T-helper 2 cell treated with Interferon-gamma antibody and Interleukin-4, amounts not matched to agents 5 μg/mL and 100 μg/mL, for 36 hours (primary cell): Measurements from ENCODE around the gene KRT84.

Source experiments
- DNase-seq: peaks from one replicate; pipeline ENCODE4 v3.0.0; 2021; ENCODE audit warnings: low spot score
- H3K27ac Mint-ChIP-seq: one replicate; pipeline ENCODE4 v1.8.0; 2021; ENCODE audit warnings: mild to moderate bottlenecking, mixed read lengths
- H3K27me3 Mint-ChIP-seq: one replicate; pipeline ENCODE4 v1.8.0; 2021; ENCODE audit warnings: low read depth, mixed read lengths
- H3K36me3 Mint-ChIP-seq: one replicate; pipeline ENCODE4 v1.8.0; 2021; ENCODE audit warnings: low read depth, mixed read lengths
- H3K4me1 Mint-ChIP-seq: one replicate; pipeline ENCODE4 v1.8.0; 2021; ENCODE audit warnings: low read depth, mixed read lengths
- H3K4me3 Mint-ChIP-seq: one replicate; pipeline ENCODE4 v1.8.0; 2022; ENCODE audit warnings: mild to moderate bottlenecking, moderate library complexity, mixed read lengths
- H3K9me3 Mint-ChIP-seq: one replicate; pipeline ENCODE4 v1.8.0; 2021; ENCODE audit warnings: mixed read lengths

The KRT84 gene

GRCh38 chr12:52342781-52343490 is 42.5 kb downstream of the KRT84 start:
- DNase-seq = no peak
- no peak overlapping the region for H3K4me3 Mint-ChIP-seq

DNA sequence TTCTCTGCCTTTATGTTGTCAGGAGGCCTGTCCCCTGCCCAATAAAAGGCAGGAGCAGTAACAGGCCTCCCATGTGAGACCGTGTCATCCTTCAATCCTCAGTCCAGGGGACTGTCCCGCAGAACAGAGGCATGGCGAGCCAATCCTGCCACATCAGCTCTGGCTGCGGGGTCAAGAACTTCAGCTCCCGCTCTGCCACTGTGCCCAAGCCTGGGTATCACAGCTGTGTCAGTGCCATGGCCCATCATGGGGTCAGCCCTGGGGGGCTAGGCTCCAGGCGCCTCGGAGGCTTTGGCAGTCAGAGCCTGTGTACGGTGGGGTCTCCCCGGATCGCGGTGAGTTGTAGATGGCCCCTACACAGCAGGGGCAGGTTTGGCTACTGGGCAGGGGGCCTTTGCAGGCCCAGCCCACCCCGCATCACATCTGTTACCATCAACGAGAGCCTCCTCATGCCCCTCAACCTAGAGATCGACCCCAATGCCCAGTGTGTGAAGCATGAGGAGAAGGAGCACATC is 44.3 kb downstream of the KRT84 start:
- H3K4me1 Mint-ChIP-seq = peaks cover 3% of the 10 kb centered on the region
- no peak overlapping the region for H3K4me3 Mint-ChIP-seq
- no peak overlapping the region for H3K27ac Mint-ChIP-seq
- no peaks in the 10 kb centered on the region for H3K27me3 Mint-ChIP-seq
- no peaks in the 10 kb centered on the region for H3K36me3 Mint-ChIP-seq
- H3K9me3 Mint-ChIP-seq = no peaks in the 10 kb centered on the region
- DNase-seq = no peak

More at GRCh38 chr12:52342781-52343490, 42.5 kb downstream of the KRT84 start:
- H3K27me3 Mint-ChIP-seq = peaks cover 3% of the 10 kb centered on the region
- no peaks in the 10 kb centered on the region for H3K4me1 Mint-ChIP-seq
- no peak overlapping the region for H3K27ac Mint-ChIP-seq
- H3K9me3 Mint-ChIP-seq = no peaks in the 10 kb centered on the region
- no peaks in the 10 kb centered on the region for H3K36me3 Mint-ChIP-seq

DNA sequence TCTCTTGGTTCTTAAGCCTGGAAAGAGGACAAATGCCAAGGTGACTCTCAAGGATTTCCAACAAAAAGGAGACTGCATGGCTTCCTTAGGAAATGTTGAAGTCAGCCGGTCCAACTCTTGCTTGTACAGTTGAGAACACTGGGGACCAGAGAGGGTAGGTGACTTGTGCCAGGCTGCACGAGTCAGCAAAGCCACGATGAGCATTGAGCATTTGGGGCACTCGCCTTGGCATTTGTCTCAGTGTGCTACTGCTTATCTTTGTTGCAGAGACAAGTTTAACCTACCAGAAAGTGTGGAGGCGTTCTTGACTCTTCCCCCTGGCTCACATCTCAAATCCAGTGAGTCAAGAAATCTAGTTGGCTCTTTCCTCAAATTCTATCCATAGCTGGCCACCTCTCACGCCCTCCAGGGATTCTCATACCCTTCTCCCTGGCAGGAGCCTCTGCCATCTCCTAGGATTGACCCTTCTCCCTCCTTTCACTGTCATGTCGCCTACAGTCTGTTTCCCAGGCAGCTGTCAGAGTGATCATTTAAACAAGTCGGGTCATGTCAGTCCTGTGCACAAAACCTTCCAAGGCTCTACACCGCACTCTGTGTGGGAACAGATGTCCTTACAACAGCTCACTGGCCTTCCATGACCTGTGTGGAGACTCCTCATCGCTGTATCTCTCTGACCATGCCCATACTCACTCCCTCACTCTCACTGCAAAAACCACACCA is 47.1 kb downstream of the KRT84 start:
- H3K9me3 Mint-ChIP-seq = no peaks in the 10 kb centered on the region
- no peak overlapping the region for H3K4me3 Mint-ChIP-seq
- H3K36me3 Mint-ChIP-seq = no peaks in the 10 kb centered on the region
- DNase-seq = no peak
- H3K27me3 Mint-ChIP-seq = no peaks in the 10 kb centered on the region
- no peak overlapping the region for H3K27ac Mint-ChIP-seq
- peaks cover 3% of the 10 kb centered on the region for H3K4me1 Mint-ChIP-seq

DNA sequence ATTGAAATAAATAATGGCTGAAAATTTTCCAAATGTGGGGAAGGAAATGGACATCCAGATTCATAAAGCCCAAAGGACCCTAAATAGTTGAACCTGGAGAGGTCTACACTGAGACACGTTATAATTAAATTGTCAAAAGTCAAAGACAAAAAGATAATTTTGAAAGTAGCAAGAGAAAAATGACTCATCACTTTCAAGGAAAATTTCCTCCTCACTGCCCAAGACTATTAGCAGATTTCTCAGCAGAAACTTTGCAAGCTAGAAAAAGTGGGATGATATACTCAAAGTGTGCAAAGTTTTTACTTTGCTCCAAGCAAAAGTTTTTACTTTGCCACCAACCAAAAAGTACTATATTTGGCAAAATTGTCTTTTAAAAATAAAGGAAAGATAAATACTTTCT is 48.4 kb downstream of the KRT84 start:
- H3K4me1 Mint-ChIP-seq = peaks cover 3% of the 10 kb centered on the region
- no peak for DNase-seq
- no peak overlapping the region for H3K4me3 Mint-ChIP-seq
- no peaks in the 10 kb centered on the region for H3K36me3 Mint-ChIP-seq
- no peaks in the 10 kb centered on the region for H3K9me3 Mint-ChIP-seq
- H3K27me3 Mint-ChIP-seq = no peaks in the 10 kb centered on the region
- H3K27ac Mint-ChIP-seq = no peak overlapping the region

DNA sequence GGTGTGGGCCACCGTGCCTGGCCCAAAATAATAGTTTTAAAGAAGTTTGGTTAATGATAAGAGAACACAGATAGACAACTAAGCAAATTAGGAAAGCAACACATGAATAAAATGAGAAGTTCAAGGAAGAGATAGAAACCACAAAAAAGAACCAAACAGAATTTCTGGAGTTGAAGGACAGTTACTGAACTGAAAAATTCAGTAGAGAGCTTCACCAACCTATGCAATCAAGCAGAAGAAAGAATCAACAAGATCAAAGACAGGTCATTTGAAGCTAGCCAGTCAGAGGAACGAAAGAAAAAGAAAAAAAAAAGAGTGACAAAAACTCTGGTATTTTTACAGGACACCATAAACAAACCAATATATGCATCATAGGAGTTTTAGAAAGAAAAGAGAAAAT is 48.8 kb downstream of the KRT84 start:
- H3K27me3 Mint-ChIP-seq = no peaks in the 10 kb centered on the region
- H3K36me3 Mint-ChIP-seq = no peaks in the 10 kb centered on the region
- peaks cover 3% of the 10 kb centered on the region for H3K4me1 Mint-ChIP-seq
- H3K9me3 Mint-ChIP-seq = no peaks in the 10 kb centered on the region
- no peak for DNase-seq
- H3K4me3 Mint-ChIP-seq = no peak overlapping the region
- no peak overlapping the region for H3K27ac Mint-ChIP-seq

- Mint-ChIP-seq H3K4me1 (peaks cover 3% of the 10 kb centered on the region), H3K27ac (no peak overlapping the region), H3K9me3 (no peaks in the 10 kb centered on the region), H3K36me3 (no peaks in the 10 kb centered on the region), H3K4me3 (no peak overlapping the region), H3K27me3 (no peaks in the 10 kb centered on the region)
- DNase-seq = no peak
These were observed 49.7 kb downstream of the KRT84 start for GRCh38 chr12:52335598-52336262.

GRCh38 chr12:52334185-52334584 is 51.3 kb downstream of the KRT84 start:
- Mint-ChIP-seq H3K27ac (no peak overlapping the region), H3K4me1 (peaks cover 3% of the 10 kb centered on the region), H3K27me3 (peaks cover 2% of the 10 kb centered on the region), H3K9me3 (no peaks in the 10 kb centered on the region), H3K4me3 (no peak overlapping the region), H3K36me3 (no peaks in the 10 kb centered on the region)
- DNase-seq = no peak

- DNase-seq = no peak
- no peak overlapping the region for H3K4me3 Mint-ChIP-seq
- no peaks in the 10 kb centered on the region for H3K9me3 Mint-ChIP-seq
- peaks cover 2% of the 10 kb centered on the region for H3K27me3 Mint-ChIP-seq
- H3K27ac Mint-ChIP-seq = no peak overlapping the region
- H3K4me1 Mint-ChIP-seq = peaks cover 3% of the 10 kb centered on the region
- H3K36me3 Mint-ChIP-seq = no peaks in the 10 kb centered on the region
These were observed 52.1 kb downstream of the KRT84 start for GRCh38 chr12:52333321-52333720.

DNA sequence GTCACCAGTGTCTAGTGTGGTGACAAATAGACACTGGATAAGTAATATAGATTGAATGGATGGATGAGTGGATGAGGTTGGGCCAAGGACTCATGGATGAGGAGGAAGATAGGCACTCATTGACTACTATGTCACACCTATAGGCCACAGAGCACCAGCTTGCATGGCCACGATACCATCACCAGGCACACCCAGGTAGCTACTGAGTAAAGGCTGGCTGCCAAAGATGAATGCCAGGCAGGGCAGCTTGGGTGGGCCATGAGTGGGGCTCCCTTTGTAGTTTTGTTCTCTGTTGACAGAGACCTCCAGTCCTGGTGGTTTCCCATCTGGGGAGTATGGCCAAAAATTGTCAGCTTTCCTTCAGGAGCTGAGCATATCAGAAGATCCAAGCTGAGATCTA is 53.1 kb downstream of the KRT84 start:
- Mint-ChIP-seq H3K4me3 (no peak overlapping the region), H3K36me3 (no peaks in the 10 kb centered on the region), H3K27ac (no peak overlapping the region), H3K4me1 (peaks cover 5% of the 10 kb centered on the region), H3K9me3 (no peaks in the 10 kb centered on the region), H3K27me3 (peaks cover 2% of the 10 kb centered on the region)
- no peak for DNase-seq

DNA sequence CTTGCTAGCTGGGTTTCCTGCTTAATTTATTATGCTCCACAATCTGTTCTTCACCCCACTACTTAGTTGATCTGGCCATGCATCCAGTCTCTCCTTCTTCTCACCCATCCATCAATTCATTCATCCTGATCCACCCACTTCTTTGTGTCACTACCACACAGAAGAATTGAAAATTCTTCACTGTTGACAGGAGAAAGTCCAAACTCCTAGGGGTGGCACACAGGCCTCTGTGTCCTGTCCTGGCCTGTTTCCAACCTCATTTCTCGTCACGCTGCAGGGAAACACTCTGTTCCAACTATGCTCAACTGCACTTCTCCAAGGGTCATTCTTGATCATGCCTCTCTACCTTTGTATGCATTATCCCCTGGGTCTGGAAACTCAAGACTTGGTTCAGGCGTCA is 53.6 kb downstream of the KRT84 start:
- no peak for DNase-seq
- Mint-ChIP-seq H3K36me3 (no peaks in the 10 kb centered on the region), H3K27ac (no peak overlapping the region), H3K9me3 (no peaks in the 10 kb centered on the region), H3K4me1 (peaks cover 5% of the 10 kb centered on the region), H3K27me3 (peaks cover 2% of the 10 kb centered on the region), H3K4me3 (no peak overlapping the region)

- peaks cover 2% of the 10 kb centered on the region for H3K4me1 Mint-ChIP-seq
- no peaks in the 10 kb centered on the region for H3K9me3 Mint-ChIP-seq
- H3K4me3 Mint-ChIP-seq = no peak overlapping the region
- peaks cover 2% of the 10 kb centered on the region for H3K27me3 Mint-ChIP-seq
- no peak for DNase-seq
- H3K27ac Mint-ChIP-seq = no peak overlapping the region
- H3K36me3 Mint-ChIP-seq = no peaks in the 10 kb centered on the region
These were observed 54.4 kb downstream of the KRT84 start for GRCh38 chr12:52331039-52331438.

GRCh38 chr12:52327830-52328500 is 57.5 kb downstream of the KRT84 start:
- Mint-ChIP-seq H3K27me3 (peaks cover 11% of the 10 kb centered on the region), H3K4me1 (peaks cover 2% of the 10 kb centered on the region), H3K36me3 (no peaks in the 10 kb centered on the region), H3K4me3 (no peak overlapping the region), H3K27ac (no peak overlapping the region), H3K9me3 (no peaks in the 10 kb centered on the region)
- no peak for DNase-seq
